Measurements from ENCODE around the gene THSD4. TPM values are rescaled to one million over a fixed set of nuclear protein-coding genes. Genes with fewer than 3 reads are reported as not detected.

THSD4 gene
- total RNA-seq, 1 donor from 2014 or later = 73.5 TPM

DNA sequence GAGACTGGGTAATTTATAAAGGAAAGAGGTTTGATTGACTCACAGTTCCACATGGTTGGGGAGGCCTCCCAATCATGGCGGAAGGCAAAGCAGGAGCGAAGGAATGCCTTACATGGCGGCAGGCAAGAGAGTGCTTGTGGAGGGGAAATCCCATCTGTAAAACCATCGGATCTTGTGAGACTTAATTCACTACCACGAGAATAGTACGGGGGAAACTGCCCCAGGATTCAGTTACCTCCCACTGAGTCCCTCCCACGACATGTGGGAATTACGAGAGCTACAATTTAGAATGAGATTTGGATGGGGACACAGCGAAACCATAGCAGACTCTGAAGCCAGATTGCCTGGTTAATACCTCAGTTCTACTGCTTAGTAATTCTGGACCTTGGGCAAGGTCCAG, 67.8 kb downstream of the THSD4 start:
- TF ChIP-seq, protein P1, sequence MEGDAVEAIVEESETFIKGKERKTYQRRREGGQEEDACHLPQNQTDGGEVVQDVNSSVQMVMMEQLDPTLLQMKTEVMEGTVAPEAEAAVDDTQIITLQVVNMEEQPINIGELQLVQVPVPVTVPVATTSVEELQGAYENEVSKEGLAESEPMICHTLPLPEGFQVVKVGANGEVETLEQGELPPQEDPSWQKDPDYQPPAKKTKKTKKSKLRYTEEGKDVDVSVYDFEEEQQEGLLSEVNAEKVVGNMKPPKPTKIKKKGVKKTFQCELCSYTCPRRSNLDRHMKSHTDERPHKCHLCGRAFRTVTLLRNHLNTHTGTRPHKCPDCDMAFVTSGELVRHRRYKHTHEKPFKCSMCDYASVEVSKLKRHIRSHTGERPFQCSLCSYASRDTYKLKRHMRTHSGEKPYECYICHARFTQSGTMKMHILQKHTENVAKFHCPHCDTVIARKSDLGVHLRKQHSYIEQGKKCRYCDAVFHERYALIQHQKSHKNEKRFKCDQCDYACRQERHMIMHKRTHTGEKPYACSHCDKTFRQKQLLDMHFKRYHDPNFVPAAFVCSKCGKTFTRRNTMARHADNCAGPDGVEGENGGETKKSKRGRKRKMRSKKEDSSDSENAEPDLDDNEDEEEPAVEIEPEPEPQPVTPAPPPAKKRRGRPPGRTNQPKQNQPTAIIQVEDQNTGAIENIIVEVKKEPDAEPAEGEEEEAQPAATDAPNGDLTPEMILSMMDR (conservative IDR thresholded peaks at IDR 0.05; ENCODE audit: low read depth, low read length) = no peak
- no peak for DNase-seq (ENCODE audit: low read depth)
- H3K4me3 ChIP-seq (ENCODE audit: low read depth, low read length) = no peak overlapping the region

DNA sequence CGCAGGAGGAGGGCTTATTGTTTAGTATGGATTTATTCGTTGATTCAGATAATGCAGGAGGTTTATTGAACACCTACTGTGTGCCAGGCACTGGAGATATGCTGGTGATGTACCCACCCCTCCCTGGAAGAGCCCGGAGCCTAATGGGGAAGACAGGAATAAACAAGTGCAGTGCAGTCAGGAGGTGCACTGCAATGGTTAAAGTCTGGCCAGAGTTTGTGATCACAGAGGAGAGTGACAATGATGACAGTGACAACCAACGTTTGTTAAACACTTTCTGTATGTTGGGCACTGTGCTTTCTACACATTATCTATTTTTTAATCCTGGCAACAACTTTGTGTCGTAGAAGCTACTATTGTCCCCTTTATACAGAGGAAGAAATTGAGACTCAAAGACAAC, 70.4 kb downstream of the THSD4 start:
- TF ChIP-seq, protein P1 (conservative IDR thresholded peaks at IDR 0.05; ENCODE audit: low read depth, low read length) = no peak
- no peak for DNase-seq (ENCODE audit: low read depth)
- H3K4me3 ChIP-seq (ENCODE audit: low read depth, low read length) = no peak overlapping the region

- no peak overlapping the region for H3K4me3 ChIP-seq (ENCODE audit: low read depth, low read length)
- DNase-seq (ENCODE audit: low read depth) = no peak
- TF ChIP-seq, protein P1 (conservative IDR thresholded peaks at IDR 0.05; ENCODE audit: low read depth, low read length) = no peak
Measured at GRCh38 chr15:71186267-71186666, 71.0 kb downstream of the THSD4 start.

DNA sequence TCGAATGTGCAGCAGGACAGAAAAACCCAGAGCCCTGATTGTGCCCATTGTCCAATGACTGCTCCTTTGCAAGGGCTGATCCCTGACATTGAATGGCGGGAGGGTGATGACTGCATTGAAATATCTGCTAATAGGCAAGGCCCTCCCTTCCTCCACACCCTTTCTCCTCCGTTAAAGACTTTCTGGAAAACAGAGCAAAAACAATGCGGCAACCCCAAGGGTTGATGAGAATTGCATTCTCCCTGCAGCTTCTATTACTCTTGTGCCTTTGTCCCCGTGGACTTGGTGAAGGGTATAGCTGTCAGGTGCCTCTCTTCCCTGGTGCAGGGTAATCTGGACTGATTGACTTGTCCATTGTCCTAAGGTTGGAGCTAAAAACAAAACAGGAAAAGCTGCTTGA, 71.8 kb downstream of the THSD4 start:
- DNase-seq (ENCODE audit: low read depth) = no peak
- no peak overlapping the region for H3K4me3 ChIP-seq (ENCODE audit: low read depth, low read length)
- TF ChIP-seq, protein P1 (conservative IDR thresholded peaks at IDR 0.05; ENCODE audit: low read depth, low read length) = no peak

DNA sequence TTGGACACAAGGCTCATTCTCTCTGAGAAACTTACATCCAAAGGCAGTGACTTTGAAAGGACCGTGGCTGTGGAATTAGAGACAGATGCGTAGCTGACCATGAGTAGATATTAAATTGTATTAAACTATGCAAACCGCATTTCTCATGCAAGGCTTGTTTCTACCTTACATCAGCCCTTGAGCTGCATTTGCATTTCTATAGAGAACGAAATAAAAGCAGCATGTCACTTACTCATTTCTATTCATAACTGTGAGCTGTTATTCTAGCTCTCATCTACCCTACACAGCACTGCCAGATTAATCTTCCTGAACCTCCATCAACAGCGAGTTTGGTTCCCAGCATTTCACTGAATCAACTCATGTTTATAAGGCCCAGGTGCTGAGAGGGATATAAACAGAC, 72.3 kb downstream of the THSD4 start:
- no peak overlapping the region for H3K4me3 ChIP-seq (ENCODE audit: low read depth, low read length)
- DNase-seq (ENCODE audit: low read depth) = no peak
- TF ChIP-seq, protein P1 (conservative IDR thresholded peaks at IDR 0.05; ENCODE audit: low read depth, low read length) = no peak

DNA sequence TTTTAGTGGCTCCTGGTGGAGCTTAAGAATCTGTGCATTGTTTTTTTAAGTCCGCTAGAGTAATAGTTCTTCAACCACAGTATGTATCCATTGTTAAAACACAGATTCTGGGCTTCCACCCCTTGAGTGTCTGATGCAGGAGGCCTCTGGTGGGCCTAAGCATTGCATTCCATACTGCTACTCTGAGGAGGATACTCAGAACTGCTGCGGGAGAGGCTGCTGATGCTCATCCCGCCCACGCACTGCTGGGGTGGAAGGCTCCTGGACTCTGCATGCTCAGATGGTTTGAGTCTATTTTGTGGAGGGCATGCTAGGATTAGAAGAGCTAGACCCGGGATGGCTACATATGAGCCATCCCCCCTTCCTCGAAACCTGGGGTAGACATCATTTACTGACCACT, 74.4 kb downstream of the THSD4 start:
- no peak for DNase-seq (ENCODE audit: low read depth)
- TF ChIP-seq, protein P1 (conservative IDR thresholded peaks at IDR 0.05; ENCODE audit: low read depth, low read length) = no peak
- no peak overlapping the region for H3K4me3 ChIP-seq (ENCODE audit: low read depth, low read length)

DNA sequence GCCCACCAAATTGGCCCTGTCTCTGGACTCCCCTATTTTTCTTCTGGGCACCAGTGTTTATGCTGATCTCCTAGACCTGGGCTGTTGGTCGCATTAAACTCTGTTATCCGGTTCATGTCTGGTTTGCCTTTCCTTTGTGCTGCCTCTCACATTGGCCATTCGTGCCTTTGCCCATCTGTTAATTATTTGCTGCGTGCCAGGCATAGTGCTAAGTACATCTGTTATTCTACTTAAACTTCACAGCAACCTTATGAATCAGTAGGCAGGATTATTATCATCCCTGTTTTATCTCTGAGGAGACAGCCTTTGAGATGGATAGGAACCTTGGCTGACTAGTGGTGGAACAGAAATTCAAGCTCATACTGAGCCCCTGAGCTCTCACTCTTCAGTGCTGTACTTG, 76.0 kb downstream of the THSD4 start:
- TF ChIP-seq, protein P1 (conservative IDR thresholded peaks at IDR 0.05; ENCODE audit: low read depth, low read length) = no peak
- no peak for DNase-seq (ENCODE audit: low read depth)
- no peak overlapping the region for H3K4me3 ChIP-seq (ENCODE audit: low read depth, low read length)

Data from epithelial cell of proximal tubule (primary cell).